ENCODE measurements around the gene HECW1. TPM values are rescaled to one million over a fixed set of nuclear protein-coding genes. Genes with fewer than 3 reads are reported as not detected.

The HECW1 gene
- total RNA-seq, 3 donors from 2014 or later: not detected

GRCh38 chr7:43364391-43364790, 251.9 kb downstream of the HECW1 start:
- Mint-ChIP-seq H3K4me3 (no peak overlapping the region), H3K4me1 (ENCODE audit: low read depth) (no peaks in the 10 kb centered on the region), H3K27me3 (ENCODE audit: low read depth) (peaks cover 3% of the 10 kb centered on the region)

GRCh38 chr7:43372676-43373355, 260.4 kb downstream of the HECW1 start:
- no peak for ATAC-seq
- Mint-ChIP-seq H3K27me3 (ENCODE audit: low read depth) (peaks cover 5% of the 10 kb centered on the region), H3K9me3 (no peaks in the 10 kb centered on the region), H3K4me1 (ENCODE audit: low read depth) (no peaks in the 10 kb centered on the region), H3K4me3 (no peak overlapping the region), H3K36me3 (ENCODE audit: insufficient read depth) (no peaks in the 10 kb centered on the region)
- DNase-seq: no peak

More at GRCh38 chr7:43364391-43364790, 251.9 kb downstream of the HECW1 start:
- Mint-ChIP-seq H3K9me3 (no peaks in the 10 kb centered on the region), H3K36me3 (ENCODE audit: insufficient read depth) (no peaks in the 10 kb centered on the region)
- ATAC-seq (no peak), DNase-seq (no peak)

- Mint-ChIP-seq H3K36me3 (ENCODE audit: insufficient read depth) (no peaks in the 10 kb centered on the region), H3K4me1 (ENCODE audit: low read depth) (no peaks in the 10 kb centered on the region), H3K27me3 (ENCODE audit: low read depth) (peaks cover 9% of the 10 kb centered on the region), H3K4me3 (no peak overlapping the region), H3K9me3 (no peaks in the 10 kb centered on the region)
- DNase-seq (no peak), ATAC-seq (no peak)
These were observed 264.9 kb downstream of the HECW1 start for GRCh38 chr7:43377196-43377960.

GRCh38 chr7:43379210-43379609, 266.8 kb downstream of the HECW1 start:
- Mint-ChIP-seq H3K4me3 (no peak overlapping the region), H3K36me3 (ENCODE audit: insufficient read depth) (no peaks in the 10 kb centered on the region), H3K9me3 (no peaks in the 10 kb centered on the region), H3K4me1 (ENCODE audit: low read depth) (no peaks in the 10 kb centered on the region), H3K27me3 (ENCODE audit: low read depth) (peaks cover 11% of the 10 kb centered on the region)
- ATAC-seq (no peak), DNase-seq (no peak)

GRCh38 chr7:43384616-43385308, 272.3 kb downstream of the HECW1 start:
- Mint-ChIP-seq H3K27me3 (ENCODE audit: low read depth) (peaks cover 12% of the 10 kb centered on the region), H3K4me3 (no peak overlapping the region), H3K9me3 (no peaks in the 10 kb centered on the region), H3K4me1 (ENCODE audit: low read depth) (peaks cover 3% of the 10 kb centered on the region), H3K36me3 (ENCODE audit: insufficient read depth) (no peaks in the 10 kb centered on the region)
- DNase-seq (no peak), ATAC-seq (no peak)

GRCh38 chr7:43385309-43385680, 272.8 kb downstream of the HECW1 start:
- ATAC-seq (no peak), DNase-seq (no peak)
- no peaks in the 10 kb centered on the region for H3K9me3 Mint-ChIP-seq
- no peaks in the 10 kb centered on the region for H3K36me3 Mint-ChIP-seq (ENCODE audit: insufficient read depth)
- peaks cover 10% of the 10 kb centered on the region for H3K27me3 Mint-ChIP-seq (ENCODE audit: low read depth)
- peaks cover 3% of the 10 kb centered on the region for H3K4me1 Mint-ChIP-seq (ENCODE audit: low read depth)
- H3K4me3 Mint-ChIP-seq: no peak overlapping the region

- H3K4me1 Mint-ChIP-seq (ENCODE audit: low read depth): peaks cover 3% of the 10 kb centered on the region
- peaks cover 9% of the 10 kb centered on the region for H3K27me3 Mint-ChIP-seq (ENCODE audit: low read depth)
- H3K4me3 Mint-ChIP-seq: no peak overlapping the region
- H3K36me3 Mint-ChIP-seq (ENCODE audit: insufficient read depth): no peaks in the 10 kb centered on the region
- ATAC-seq (peak in 1 of 2 donors; percentile 61), DNase-seq (no peak)
- H3K9me3 Mint-ChIP-seq: no peaks in the 10 kb centered on the region
These were observed 273.4 kb downstream of the HECW1 start for GRCh38 chr7:43385856-43386255.

GRCh38 chr7:43387932-43388331, 275.5 kb downstream of the HECW1 start:
- Mint-ChIP-seq H3K4me1 (ENCODE audit: low read depth) (peaks cover 3% of the 10 kb centered on the region), H3K9me3 (no peaks in the 10 kb centered on the region), H3K27me3 (ENCODE audit: low read depth) (peaks cover 7% of the 10 kb centered on the region), H3K36me3 (ENCODE audit: insufficient read depth) (no peaks in the 10 kb centered on the region), H3K4me3 (no peak overlapping the region)
- ATAC-seq (no peak), DNase-seq (no peak)

- H3K9me3 Mint-ChIP-seq: peaks cover 5% of the 10 kb centered on the region
- DNase-seq (no peak), ATAC-seq (no peak)
- H3K36me3 Mint-ChIP-seq (ENCODE audit: insufficient read depth): no peaks in the 10 kb centered on the region
- peaks cover 8% of the 10 kb centered on the region for H3K27me3 Mint-ChIP-seq (ENCODE audit: low read depth)
- H3K4me3 Mint-ChIP-seq: no peak overlapping the region
- peaks cover 3% of the 10 kb centered on the region for H3K4me1 Mint-ChIP-seq (ENCODE audit: low read depth)
These were observed 278.1 kb downstream of the HECW1 start for GRCh38 chr7:43390576-43390975.

GRCh38 chr7:43391518-43391917, 279.1 kb downstream of the HECW1 start:
- no peaks in the 10 kb centered on the region for H3K36me3 Mint-ChIP-seq (ENCODE audit: insufficient read depth)
- H3K27me3 Mint-ChIP-seq (ENCODE audit: low read depth): peaks cover 8% of the 10 kb centered on the region
- H3K4me3 Mint-ChIP-seq: no peak overlapping the region
- DNase-seq (no peak), ATAC-seq (no peak)
- H3K4me1 Mint-ChIP-seq (ENCODE audit: low read depth): no peaks in the 10 kb centered on the region
- peaks cover 5% of the 10 kb centered on the region for H3K9me3 Mint-ChIP-seq

- Mint-ChIP-seq H3K9me3 (peaks cover 5% of the 10 kb centered on the region), H3K27me3 (ENCODE audit: low read depth) (peaks cover 18% of the 10 kb centered on the region), H3K4me1 (ENCODE audit: low read depth) (no peaks in the 10 kb centered on the region), H3K4me3 (no peak overlapping the region), H3K36me3 (ENCODE audit: insufficient read depth) (no peaks in the 10 kb centered on the region)
- DNase-seq: no peak
- ATAC-seq: no peak
These were observed 280.3 kb downstream of the HECW1 start for GRCh38 chr7:43392638-43393330.

GRCh38 chr7:43394441-43395130, 282.1 kb downstream of the HECW1 start:
- Mint-ChIP-seq H3K27me3 (ENCODE audit: low read depth) (peaks cover 22% of the 10 kb centered on the region), H3K4me1 (ENCODE audit: low read depth) (no peaks in the 10 kb centered on the region), H3K36me3 (ENCODE audit: insufficient read depth) (no peaks in the 10 kb centered on the region), H3K4me3 (no peak overlapping the region), H3K9me3 (peaks cover 5% of the 10 kb centered on the region)
- ATAC-seq (no peak), DNase-seq (no peak)

GRCh38 chr7:43395351-43395750, 282.9 kb downstream of the HECW1 start:
- Mint-ChIP-seq H3K36me3 (ENCODE audit: insufficient read depth) (no peaks in the 10 kb centered on the region), H3K4me1 (ENCODE audit: low read depth) (no peaks in the 10 kb centered on the region), H3K4me3 (no peak overlapping the region), H3K27me3 (ENCODE audit: low read depth) (peaks cover 22% of the 10 kb centered on the region), H3K9me3 (peaks cover 5% of the 10 kb centered on the region)
- ATAC-seq (no peak), DNase-seq (no peak)
